GM03348 (cell line): ENCODE data around the gene SNX9.
"Not testable (repeated sequence)": the region's sequence is repeated elsewhere in the genome, so short reads cannot be mapped to it uniquely, and the experiment has no call there.

ENCODE experiments used
- DNase-seq: peaks from one replicate; pipeline ENCODE4 v3.0.0; 2012; ENCODE audit warnings: low spot score

The SNX9 gene

DNA sequence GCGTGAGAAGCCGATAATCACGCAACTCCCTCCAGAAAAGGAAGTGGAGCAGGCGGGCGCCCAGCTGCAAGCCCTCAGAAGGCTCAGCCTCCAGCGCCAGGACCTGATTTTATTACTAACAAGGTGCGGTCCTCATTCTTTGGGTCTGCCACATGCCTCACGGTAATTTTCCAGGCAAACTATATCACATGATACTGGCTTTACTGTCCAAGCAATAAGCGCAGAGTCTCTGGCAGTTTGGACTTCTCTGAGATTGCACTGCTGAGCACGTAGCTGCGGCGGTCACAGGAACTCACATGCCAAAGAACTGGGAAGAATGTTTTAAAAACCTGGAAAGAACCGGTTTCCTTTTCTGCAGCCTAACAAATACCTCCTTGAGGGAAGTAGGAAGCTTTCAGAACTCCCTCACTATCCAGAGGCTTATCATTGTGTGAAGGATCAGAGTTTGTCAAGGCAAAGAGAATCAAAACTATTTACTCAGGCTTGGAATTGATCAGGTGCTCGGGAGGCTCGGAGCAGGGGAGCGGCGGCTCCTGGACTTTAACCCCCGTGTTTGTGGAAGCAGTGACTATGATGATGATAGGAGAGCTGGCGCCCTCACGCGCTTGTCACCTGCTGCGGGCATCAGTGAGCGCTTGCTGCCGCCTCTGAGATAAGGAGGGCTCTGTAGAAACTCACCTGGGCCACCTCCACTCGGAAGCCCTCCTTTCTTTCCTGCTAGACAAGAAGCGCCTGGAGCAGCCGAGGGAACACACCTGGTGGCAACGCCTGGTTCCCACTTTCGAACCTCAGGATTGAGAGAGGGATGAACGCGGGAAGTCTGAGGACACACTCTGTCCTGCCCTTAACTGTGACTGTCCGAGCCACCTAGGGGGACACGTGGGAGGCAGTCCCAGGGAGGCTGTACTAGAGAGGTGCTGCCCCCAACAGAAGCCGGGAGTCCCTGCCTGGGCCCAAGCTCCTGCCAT, 131.4 kb downstream of the SNX9 start:
- no peak for DNase-seq

DNA sequence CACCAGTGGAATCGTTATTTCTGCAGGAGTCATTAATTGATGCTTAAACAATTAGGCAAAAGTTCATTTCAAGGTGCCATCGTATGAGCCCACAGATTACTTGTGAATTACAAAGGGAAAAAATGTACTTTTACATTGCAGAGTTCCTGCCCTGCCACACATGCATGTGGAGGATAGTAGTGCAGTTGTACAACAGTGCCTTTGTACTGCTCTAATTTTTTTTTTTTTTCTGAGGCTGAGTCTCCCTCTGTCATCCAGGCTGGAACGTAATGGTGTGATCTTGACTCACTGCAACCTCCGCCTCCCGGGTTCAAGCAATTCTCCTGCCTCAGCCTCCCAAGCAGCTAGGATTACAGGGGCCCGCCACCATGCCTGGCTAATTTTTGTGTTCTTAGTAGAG, 132.6 kb downstream of the SNX9 start:
- DNase-seq = no peak

DNA sequence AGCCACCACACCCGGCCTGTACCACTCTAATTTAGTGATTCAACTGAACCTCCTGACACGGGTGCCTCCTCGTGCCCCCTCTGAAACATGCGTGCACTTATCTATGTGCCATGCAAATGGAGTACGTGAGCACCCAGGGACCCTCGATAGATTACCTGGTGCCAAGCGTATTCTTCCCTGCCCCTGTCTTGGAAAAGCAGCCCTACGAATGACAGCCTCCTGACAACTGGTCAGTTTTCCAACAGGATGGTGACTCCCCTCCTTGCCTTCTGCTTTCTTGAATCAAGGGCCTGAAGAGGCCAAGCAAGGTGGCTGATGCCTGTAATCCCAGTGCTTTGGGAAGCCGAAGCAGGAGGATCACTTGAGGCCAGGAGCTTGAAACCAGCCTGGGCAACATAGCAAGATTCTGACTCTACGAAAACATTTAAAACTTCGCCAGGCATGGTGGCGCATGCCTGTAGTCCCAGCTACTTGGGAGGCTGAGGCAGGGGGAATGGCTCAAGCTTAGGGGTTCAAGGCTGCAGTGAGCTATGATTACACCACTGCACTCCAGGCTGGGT, 133.2 kb downstream of the SNX9 start:
- no peak for DNase-seq

DNA sequence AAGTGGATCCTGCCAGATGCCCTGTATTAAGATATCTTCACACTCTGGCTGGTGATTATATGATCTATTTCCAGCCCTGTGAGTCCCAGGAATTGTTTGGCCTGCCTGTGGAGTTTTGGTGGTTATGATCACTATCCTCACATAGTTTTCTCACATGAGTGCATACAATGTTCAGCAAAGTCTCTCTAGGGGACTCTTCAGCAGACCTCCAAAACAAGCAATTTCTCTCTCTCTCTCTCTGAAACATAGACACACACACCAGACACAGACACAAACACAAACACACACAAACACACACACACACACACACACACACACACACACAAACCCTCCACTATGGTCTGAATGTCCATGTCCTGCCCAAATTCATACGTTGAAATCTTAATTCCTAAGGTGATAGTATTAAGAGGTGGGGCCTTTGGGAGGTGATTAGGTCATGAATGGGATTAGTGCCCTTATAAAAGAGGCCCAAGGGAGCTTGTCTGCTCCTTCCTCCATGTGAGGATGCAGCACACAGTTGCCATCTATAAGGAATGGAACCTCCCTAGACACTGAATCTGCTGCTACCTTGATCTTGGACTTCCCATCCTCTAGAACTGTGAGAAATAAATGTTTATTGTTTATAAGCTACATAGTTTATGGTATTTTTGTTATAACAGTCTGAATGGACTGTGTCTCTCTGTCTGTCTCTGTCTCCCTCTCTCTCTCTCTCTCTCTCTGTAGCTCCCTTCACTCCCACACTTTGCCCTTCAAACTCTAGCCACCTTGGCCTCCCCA, 136.6 kb downstream of the SNX9 start:
- DNase-seq = no peak

DNA sequence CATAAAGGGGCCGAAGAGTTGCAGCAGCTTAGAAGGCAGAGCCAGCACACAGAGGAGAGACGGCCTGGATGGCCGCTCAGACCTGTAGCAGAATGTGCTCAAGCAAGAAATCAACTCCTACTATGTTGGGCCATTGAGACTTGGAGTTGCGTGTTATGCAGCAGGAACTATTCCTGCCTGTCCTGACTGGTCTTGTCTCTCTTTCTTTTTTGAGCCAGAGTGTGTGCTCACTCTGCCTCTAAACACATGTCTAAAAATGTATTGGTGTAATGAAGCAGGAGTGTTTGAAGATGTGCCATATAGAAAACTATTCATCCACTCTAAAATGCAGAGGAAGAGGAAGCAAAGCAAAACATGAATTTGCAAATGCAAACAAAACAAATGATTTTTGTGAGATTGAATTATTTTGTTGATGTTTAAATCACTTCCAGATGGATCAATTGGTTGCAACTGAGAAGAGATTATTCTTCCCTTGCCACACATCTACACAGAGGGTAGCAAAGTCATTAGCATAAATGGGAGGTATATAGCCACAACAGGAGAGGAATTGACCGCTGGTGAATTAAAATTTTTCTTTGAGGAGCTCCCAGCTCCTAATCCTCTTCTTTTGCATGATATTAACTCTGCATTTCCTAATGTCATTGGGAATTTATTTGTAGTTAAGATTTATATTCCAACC, 138.2 kb downstream of the SNX9 start:
- no peak for DNase-seq

DNA sequence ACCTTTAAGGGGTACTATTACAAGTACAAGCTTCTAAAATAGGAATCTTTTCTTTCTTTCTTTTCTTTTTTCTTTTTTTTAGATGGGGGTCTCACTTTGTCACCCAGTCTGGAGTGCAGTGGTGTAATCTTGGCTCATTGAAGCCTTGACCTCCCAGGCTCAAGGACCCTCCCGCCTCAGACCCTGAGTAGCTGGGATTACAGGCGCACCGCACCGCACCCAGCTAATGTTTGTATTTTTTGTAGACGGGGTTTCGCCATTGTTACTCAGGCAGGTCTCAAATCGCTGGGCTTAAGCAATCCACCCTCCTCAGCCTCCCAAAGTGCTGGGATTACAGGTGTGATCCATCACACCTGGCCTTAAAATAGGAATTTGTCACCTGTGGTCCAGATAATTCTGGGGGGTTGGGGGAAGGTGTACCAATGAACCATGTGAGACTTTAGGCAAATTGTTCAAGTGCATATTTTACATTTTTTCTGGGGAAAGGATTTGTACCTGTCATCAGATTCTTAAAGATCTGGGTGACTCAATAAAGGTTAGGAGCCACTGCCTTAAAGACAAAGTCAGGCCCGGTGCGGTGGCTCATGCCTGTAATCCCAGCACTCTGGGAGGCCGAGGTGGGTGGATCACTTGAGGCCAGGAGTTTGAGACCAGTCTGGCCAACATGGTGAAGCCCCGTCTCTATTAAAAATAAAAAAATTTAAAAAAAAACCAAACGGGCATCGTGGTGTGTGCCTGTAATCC, 139.0 kb downstream of the SNX9 start:
- DNase-seq = no peak

DNA sequence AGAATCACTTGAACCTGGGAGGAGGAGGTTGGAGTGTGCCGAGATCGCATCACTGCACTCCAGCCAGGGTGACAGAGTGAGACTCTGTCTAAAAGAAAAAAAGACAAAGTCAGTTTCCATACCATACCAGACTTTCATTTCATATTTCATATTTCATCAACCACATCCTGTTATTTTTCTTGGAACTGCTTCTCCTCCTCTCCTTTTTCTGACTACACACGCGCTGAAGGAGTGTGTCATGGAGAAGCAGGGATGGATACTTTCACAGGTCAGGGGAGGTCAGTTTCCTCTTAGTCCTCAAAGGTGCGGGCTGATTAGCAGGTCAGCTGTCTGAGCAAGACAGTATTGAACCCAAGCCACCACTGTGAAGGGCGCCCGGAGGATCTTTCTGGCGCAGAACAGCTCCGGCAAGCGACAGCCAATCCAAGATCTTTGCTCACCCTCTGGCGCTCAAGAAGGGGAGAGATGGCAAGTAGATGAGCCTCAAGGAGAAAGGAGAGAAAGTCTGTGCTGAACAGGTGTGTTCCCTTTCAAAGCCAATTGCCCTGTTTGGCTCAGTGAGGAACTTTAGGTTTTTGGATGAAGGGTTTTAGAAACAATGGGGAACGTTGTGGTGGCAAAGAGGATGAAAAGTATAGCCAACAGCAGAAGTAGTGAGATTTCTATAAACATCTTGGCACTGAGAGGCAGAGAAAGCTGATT, 139.7 kb downstream of the SNX9 start:
- peak; percentile 60 for DNase-seq

DNA sequence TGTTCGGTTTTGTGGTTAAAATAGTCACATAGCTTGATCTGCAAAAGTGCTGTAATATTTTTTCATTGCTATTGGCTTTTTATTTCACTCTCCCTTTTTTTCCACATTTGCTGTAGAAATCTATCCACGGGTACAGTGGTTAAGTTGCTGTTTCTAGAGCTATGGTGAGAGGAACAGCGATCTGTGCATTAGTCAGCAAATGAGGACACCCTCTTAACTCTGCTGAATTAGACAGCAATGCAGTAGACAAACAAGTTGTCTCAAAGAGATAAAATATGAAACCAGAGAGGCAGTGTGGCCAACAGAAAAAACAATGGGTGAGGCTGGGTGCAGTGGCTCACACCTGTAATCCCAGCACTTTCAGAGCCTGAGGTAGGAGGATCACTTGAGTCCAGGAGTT, 141.1 kb downstream of the SNX9 start:
- no peak for DNase-seq

DNA sequence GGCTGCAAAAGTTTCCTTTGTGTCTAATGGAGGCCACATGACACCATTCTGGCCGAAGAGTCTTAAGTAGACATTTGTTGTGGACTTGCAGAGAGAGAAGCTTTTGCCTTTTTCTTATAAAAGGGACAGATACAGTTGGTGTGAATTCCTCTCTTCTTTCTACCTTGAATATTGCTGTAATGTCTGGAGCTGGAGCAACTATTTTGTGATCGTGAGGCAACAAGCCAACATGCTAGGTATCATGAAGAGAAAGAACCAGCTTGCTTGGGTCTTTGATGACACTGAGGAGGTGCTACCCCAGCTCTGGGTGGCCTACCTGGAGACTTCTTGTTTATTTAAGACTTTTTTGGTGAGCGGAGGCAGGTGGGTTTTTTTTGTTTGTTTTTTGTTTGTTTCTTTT, 142.3 kb downstream of the SNX9 start:
- DNase-seq = no peak

DNA sequence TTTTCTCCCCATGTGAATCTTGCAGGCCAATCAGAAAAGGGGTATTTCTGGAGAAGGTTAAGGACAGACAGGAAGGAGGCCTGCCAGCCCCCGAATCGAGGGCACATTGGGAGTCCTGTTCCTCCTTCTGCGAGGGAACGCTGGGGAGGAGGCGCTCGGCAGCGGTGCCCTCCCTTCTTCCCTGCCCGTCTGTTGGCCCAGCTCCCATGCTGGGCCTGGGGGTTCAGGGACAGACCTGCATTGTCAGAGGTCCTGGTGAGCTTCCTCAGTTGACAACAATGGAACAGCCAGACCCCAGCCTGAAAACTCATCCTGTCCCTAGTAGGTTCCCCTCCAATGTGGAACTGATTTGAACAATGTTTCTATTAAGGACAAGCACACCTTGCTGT, 143.5 kb downstream of the SNX9 start:
- DNase-seq = no peak

DNA sequence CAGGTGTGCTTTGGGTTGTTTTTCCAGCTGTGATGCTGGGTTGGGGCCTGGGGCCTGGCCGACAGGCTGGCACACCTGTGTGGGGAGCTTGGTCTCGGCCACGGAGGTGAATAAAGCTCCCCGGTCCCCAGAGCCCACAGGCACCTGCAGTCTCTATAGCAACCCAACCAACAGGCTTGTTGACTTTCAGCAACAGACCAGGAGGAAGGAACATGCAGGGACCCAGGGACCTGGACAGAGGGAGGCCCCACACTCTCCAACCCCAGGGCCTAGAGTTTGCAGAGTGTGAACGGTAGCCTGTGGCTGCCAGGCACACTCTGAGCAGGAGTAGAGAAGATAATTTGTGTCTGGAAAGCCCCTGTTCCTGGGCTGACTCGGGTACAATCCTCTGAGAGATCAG, 144.0 kb downstream of the SNX9 start:
- DNase-seq = no peak

DNA sequence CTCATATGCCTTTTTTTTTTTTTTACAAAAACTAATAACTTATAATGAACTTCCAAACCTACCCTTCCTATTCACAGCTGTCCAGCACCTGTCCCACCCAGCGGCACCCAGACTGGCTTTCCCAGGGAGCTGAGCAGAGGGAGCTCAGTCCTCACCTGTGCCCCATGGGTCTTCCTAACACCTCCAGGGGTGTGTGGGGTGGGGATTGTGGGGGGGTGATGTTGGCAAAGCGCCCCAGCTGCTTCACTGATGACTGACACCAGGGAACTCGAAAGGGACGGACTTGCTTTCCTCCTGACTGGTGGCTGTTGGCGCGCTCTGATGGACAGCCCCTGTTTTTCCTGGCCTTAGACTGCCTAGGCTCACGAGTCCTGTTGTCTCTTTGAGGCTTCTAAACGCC, 144.4 kb downstream of the SNX9 start:
- no peak for DNase-seq

DNA sequence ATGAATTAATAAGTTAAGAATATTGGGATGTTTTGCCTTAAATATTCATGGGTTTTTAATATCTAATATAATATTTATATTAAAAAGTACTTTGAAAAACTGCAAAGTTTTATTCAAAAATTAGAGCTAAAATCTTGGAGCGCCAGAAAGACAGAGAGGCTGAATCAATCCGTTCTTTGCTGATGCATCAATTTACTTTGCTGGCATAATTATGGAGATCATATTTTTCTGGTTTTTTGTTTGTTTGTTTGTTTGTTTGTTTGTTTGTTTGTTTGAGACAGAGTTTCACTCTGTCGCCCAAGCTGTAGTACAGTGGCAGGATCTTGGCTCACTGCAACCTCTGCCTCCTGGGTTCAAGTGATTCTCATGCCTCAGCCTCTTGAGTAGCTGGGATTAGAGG, 149.1 kb downstream of the SNX9 start:
- DNase-seq = not testable (repeated sequence)

DNA sequence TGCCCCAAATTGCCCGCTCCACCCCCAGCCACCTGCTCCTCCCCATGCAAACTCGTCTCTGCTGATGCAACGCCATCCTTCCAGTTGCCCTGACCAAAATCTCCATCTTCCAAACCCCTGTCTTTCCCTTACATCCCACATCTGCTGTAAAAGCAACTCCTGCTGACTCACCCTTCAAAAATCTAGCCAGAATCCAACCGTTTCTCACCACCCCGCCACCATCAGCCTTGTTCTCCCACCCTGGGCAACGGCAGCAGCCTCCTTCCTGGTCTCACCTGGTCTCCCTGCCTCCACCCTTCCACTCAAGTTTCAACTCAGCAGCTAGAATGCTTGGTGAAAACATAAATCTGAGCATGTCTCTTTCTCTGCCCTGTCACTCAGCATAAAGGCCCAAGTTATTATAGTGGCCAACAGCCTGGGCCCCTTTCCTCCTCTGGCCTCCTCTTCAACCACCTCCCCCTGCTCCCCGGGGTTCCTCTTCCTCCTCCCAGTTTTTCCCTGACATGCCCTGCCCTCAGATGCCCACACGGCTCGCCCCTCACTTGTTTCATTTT, 151.4 kb downstream of the SNX9 start:
- peak; percentile 44 for DNase-seq

DNA sequence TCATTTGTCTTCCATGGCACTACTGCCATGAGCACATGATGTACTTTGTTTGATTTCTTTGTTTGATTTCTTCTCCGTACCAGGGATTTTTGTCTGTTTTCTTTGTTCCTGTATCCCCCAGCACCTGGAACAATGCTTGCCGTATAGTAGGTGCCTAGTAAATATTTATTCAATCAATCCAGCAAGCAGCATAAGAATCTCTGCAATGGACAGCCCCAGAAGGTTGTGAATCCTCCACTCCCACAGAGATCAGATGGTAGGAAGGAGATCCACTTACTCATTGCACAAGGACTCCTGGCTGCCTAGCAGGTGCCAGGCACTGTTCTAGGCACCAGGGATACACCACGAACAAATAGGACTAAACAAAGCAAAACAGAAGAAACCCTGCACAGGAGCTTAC, 151.9 kb downstream of the SNX9 start:
- no peak for DNase-seq

DNA sequence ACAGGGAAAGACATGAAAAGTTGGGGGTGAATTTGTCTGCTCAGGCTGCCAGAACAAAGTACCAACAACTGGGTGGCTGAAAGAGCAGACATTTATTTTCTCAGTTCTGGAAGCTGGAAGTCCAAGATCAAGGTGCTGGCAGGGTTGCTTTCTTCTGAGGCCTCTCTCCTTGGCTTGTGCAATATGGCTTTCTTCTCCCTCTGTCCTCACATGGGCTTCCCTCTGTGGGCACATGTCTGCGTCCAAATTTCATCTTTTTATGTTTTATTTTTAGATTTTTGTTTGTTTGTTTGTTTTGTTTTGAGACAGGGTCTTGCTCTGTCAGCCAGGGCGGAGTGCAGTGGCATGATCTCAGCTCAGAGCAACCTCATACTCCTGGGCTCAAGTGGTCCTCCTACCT, 152.4 kb downstream of the SNX9 start:
- no peak for DNase-seq

DNA sequence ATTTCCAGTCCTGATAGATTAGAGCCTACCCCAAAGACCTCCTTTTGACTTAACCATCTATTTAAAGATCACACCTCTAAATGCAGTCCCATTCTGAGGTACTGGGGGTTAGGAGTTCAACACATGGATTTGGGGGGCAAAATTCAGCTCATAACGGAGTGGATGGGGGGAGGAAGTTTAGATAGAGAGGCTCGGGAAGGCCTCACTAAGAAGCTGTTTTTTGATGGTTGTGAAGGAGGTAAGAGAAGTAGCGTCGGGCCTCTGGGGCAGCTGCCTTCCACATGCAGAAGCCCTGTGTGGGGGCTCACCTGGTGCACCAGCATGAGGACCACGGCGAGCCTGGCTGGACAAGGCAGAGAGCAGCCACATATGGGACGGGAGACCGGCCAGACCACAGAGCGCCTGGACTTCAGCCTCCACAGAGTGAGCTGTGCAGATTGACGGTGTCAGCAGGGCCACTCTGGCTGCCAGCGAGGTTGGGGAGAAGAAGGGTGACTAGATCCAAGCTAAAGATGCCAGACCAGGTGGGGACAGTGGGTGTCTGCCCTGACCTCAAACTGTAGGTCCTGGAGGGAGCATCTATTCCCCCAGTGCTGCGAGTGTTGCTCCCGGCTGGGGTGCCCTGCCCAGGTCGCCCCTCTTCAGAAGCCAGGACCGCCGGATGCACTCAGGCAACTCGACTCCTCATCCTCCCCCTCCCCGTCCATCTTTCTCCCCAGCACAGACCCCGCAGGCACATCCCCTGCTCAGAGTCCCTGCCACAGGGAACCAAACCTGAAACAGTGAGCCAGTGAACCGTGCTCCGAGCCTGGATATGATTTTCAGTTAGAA, 153.5 kb downstream of the SNX9 start:
- no peak for DNase-seq

DNA sequence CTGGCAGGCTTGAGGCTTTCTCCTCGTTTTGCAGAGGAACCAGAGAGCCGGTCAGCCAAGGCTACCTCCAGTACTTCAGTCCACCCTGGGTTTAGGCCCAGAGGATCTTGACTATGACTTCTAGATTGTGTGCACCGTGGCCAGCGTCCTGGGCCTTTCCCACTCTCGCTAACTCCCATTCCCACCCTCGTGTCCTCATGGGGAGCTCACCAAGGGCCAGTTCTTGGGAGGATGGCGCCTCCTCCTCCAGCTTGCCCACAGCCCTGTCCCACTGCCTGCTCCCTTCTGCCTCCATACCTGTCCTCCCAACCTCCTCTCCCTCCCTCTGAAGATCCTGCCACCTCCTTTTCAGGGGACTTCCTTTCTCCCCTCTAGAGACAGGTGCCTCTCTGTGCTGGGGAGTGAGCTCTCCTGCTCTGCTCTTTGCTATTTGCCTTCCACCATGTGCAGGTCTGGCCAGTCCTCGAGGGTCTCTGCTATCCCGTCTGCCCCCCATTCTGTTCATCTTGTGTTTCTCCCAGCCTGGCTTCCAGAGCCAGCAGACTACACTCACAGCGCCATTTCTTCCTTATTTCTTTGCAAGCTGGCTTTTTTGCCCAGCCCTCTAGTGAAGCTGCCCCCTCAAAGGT, 154.2 kb downstream of the SNX9 start:
- DNase-seq = no peak

DNA sequence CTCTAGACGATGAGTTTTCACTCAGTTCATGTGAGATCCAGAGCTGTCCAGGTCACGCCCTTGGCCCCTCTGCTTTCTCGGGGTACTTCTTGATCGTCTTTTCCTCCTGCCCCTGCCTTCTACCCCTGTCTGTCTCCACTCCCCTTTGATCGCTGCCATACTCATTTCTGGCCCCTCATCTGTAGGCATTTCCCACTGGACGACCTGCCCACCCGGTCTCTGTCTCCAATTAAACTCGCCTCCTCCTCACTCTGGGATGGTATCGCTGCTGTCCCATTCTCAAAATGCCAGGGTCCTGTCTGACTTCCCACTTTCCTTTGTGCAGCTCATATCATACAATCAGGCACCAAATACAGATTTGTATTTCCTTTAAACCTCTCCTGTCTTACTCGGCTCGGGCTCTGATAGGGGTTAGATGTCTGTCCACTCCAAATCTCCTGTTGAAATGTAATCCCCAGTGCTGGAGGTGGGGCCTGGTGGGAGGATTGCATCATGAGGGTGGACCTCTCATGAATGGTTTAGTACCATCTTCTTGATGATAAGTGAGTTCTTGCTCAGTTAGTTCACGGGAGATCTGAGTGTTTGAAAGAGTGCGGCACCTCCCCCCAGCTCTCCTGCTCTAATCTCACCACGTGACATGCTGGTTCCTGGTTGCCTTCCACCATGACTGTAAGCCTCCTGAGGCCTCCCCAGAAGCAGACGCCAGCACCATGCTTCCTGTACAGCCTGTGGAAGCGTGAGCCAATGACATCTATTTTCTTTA, 155.2 kb downstream of the SNX9 start:
- DNase-seq = no peak
